DMS153 (cell line): ENCODE results near the gene ZNF184.

Source experiments
- DNase-seq: peaks from one replicate; lab custom pipeline; 2025; lab: John Stamatoyannopoulos, UW

Gene ZNF184

DNA sequence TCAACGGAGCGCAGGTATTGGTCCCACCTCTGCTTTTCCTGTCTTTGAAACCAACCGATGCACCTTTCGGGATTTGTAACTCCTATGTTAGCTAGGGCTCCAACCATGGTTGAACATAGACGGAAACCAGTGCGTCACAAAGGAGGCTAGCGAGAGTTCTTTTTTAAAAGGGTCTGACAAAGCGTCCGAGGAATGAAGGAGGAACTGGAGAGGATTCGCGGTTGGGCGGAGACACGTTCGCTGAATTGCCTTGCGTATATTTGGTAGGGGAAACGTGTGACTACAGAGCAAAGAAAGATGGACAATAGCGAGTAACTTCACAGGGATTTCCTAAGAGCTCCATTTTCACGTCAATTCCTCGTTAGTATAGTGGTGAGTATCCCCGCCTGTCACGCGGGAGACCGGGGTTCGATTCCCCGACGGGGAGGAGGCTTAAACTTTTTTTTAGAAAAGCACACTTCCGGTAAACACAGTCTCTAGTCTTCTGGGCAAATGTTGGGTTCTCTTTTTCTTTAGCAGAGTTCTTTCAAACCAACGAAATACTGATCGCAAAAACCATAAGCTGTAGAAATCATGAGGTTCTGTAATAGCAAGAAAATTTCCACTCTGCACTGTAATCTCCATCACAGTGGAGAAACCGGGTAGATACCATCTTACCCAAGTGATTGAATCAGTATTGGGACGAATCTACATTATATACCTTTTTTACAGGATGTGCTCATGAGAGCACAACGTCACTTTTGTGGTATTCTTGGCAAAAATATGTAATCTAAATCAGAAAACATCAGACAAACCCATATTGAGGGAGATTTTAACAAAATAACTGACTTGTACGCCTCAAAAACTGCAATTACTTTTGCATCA is 6.6 kb upstream of the ZNF184 start:
- peak; percentile 84 for DNase-seq

DNA sequence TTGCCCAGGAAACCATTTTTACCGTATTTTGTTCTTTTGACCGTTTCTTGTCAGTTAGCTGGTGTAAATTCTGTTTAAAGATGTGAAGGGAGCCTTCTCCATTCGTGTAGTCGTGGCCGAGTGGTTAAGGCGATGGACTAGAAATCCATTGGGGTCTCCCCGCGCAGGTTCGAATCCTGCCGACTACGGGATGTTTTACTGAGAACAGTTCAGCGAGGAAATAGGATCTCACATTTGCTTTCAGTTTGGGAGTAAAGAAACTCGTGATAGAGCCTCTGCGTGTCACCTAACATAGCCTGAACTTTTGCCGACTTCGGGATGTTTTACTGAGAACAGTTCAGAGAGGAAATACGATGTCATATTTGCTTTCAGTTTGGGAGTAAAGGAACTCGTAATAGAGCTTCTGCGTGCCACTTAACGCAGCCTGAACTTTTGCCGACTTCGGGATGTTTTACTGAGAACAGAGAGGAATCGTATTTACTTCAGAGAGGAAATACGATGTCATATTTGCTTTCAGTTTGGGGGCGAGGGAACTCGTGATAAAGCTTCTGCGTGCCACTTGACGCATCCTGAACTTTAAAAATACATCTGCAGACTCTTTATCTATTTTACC is 5.9 kb upstream of the ZNF184 start:
- peak; percentile 80 for DNase-seq

DNA sequence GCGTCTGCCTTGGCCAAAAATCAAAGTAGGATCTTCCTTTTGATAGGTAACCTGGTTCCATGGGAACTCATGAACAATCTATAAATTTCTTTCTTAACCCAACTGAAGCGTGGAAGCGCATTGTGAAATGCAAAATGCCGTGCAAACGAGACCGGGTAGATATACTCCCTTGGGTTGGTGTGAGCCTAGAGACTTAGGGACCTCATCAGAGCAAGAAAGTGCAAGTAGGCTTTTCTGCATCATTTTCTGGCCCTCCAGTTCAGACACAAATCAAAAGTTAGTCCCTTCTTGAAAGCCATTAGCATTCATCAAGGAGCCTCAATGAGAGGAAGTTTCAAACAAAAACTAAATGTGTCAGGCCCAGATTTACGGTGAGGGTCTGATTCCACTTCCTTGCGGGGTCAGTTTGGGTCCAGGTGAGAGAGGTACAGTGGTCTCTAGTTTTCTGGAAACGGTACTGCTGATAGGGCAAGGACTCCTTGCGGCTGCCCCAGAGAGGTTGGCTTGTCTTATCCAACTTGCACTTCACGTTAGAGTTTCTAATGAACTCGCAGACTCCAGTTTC is 5.3 kb upstream of the ZNF184 start:
- no peak for DNase-seq

DNA sequence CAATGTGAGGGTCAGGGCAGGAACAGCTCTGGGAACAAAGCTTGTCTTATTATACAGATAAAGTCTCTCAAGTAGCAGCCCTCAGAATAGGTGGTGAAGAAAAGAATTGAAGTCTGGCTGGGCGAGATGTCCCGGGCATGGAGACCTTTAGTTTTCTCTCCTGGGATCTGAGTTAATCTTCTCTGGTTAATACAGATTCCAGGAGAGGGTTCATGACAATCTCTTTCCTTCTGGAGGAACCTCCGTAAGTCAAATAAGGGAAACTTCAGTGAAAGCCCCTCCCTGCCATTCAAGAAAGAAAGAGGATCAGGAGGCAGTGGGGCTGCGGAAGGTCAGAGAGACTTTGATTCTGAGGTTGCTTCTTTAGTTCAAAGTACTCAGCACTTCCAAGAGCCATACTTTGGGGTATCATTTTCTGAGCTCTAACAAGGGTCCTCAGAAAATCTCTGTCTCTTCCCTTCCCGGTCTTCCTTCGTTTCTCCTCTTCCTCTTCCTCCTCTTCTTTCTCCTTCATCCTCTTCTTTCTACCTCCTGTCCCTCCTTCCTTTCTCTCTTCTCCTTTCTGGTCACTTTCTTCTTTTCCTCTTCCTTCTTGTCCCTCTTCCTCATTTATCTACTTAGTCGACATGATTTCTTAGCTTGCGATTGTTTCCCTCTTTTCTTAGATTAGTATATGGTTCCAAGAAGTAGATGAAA is 4.6 kb upstream of the ZNF184 start:
- DNase-seq: no peak

- DNase-seq: no peak
Observed at GRCh38 chr6:27476090-27476489, 3.2 kb upstream of the ZNF184 start.

DNA sequence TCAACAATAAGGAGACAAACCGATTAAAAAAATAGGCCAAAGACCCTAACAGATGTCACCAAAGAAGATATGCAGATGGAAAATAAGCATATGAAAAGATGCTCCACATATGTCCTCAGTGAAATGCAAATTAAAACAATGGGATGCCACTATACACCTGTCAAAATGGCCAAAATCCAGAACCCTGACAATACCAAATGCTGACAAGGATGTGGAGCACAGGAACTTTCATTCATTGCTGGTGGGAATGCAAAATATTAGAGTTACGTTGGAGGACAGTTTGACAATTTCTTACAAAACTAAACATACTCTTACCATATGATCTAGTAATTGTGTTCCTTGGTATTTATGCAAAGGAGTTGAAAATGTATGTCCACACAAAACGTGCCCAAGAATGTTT is 1.8 kb upstream of the ZNF184 start:
- no peak for DNase-seq

DNA sequence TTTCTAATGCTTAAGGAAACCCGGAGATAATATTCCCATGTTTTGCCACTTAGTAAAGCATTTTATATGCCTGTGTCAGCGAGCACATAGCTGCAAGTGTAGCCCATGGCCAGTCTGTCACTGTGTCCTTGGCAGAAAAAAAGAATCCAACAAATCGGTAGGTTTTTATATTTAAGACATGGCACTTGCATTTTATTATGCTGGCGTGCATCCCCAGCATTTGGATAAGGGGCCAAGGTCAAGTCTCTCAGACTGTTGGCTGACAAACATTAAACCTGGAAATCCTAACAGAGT is 1.2 kb upstream of the ZNF184 start:
- no peak for DNase-seq

GRCh38 chr6:27472182-27472616 is 706 bp downstream of the ZNF184 start:
- peak; percentile 71 for DNase-seq

GRCh38 chr6:27471365-27472115 is 1.4 kb downstream of the ZNF184 start:
- no peak for DNase-seq

GRCh38 chr6:27470023-27470422 is 2.9 kb downstream of the ZNF184 start:
- no peak for DNase-seq

GRCh38 chr6:27468334-27468733 is 4.6 kb downstream of the ZNF184 start:
- DNase-seq: no peak

DNA sequence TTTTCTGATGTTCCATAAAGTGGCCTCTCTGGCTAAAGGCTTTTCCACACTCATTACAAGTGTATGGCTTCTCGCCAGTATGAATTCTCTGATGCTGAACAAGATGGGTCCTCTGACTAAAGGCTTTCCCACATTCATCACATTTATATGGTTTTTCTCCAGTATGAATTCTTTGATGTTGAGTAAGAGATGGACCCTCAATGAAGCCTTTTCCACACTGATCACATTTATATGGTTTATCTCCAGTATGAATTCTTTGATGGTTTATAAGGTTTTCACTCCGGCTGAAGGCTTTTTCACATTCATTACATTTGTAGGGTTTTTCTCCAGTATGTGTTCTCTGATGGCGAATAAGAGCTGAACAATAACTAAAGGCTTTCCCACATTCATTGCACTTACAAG is 20.4 kb downstream of the ZNF184 start:
- no peak for DNase-seq

- no peak for DNase-seq
Observed at GRCh38 chr6:27451660-27452390, 21.1 kb downstream of the ZNF184 start.

DNA sequence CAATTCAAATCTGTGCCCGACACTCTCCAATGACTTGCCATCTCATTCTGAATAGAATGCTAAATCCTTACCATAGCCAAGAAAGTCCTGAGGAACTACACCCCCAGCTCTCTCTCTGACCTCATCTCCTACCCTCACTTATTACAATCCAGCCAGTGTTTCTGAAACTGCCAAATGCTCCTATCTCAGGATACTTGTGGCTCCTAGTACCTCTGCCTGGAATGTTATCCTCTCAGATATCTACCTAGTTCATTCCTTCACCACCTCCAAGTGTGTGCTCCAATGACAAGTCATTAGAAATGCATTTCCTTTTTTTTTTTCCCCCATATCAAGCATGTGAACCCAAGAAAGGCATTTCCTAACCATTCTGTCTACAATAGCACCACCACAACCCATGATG is 24.4 kb downstream of the ZNF184 start:
- DNase-seq: no peak

- no peak for DNase-seq
Observed at GRCh38 chr6:27442932-27443331, 30.0 kb downstream of the ZNF184 start.

GRCh38 chr6:27441001-27441400 is 31.9 kb downstream of the ZNF184 start:
- no peak for DNase-seq

- DNase-seq: no peak
Observed at GRCh38 chr6:27439371-27439770, 33.5 kb downstream of the ZNF184 start.

- no peak for DNase-seq
Observed at GRCh38 chr6:27433714-27434113, 39.2 kb downstream of the ZNF184 start.

DNA sequence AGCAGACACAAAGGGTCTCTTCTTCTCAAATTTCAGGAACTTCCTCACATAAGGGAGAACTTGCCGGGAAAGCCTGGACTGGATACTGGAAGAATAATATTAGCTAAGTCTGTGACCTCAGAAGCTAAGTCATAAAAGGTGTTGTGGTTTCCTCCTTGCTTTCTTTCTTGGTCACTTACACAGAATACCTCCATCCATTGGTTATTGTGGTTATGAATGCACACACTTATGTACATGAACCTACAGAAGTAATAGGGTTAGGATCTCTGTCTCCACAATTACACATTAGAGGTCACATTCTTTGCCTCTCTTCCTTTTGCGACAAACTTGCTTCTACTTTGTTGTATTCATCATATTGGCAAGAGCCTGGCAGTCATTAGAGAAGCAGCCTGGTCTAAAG is 43.9 kb downstream of the ZNF184 start:
- no peak for DNase-seq

GRCh38 chr6:27428502-27428901 is 44.4 kb downstream of the ZNF184 start:
- DNase-seq: no peak

DNA sequence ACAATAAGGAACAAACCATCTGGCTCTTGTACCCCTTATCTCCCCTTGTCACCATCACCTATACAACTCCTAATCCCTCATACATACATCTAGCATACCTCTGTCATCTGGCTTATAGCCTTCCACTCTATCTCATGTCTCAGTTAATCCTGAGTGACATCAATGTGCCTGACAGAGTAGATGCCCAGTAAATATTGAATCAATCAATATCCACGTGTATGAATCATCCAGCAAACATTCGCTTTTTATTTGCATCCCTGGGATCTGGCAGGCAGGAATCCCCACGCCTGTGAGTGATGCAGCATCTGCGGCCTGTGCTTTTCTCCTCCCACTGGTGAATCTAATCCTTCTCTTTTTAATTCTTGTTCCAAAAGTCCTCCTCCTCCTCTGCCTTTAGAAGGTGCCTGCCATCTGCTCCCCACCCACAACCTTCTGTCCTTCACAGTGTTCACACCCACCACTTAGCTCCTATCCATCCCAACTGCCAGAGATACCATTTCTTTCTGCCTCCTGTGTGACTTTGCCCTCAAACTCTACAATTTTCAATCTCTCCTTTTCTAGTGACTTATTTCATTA is 46.8 kb downstream of the ZNF184 start:
- DNase-seq: no peak
